Activated naive CD4-positive, alpha-beta T cell treated with anti-CD3 and anti-CD28 coated beads, Interleukin-2, amount 50 U/mL, for 72 hours (primary cell): ENCODE results near the gene EDDM13. TPM values are rescaled to one million over a fixed set of nuclear protein-coding genes. Genes with fewer than 3 reads are reported as not detected.
A peak's percentile ranks its signal among the peaks of the same experiment; 100 is the strongest.
"Not testable (repeated sequence)": the region's sequence is repeated elsewhere in the genome, so short reads cannot be mapped to it uniquely, and the experiment has no call there.

Source experiments
- ATAC-seq, 2 donors: fragments of 150-1000 bp; cut with Tn5 transposase; 2 replicates each; pipeline ENCODE4 v1.10.0; 2021; ENCODE audit warnings: mild to moderate bottlenecking in 2 of 2, moderate library complexity in 2 of 2
- DNase-seq, 2 donors: peaks; one replicate each; pipeline ENCODE4 v3.0.0; 2021 to 2022; ENCODE audit warnings: low spot score in 2 of 2
- H3K27ac Mint-ChIP-seq, 2 donors: one replicate each; pipeline ENCODE4 v1.8.0; 2022; ENCODE audit warnings: mild to moderate bottlenecking in 2 of 2, mixed read lengths in 2 of 2
- H3K36me3 Mint-ChIP-seq, 2 donors: one replicate each; pipeline ENCODE4 v1.8.0; 2022; ENCODE audit warnings: mixed read lengths in 2 of 2
- H3K9me3 Mint-ChIP-seq, 2 donors: one replicate each; pipeline ENCODE4 v1.8.0; 2022; ENCODE audit warnings: mixed read lengths in 2 of 2
- total RNA-seq, 2 donors: library from RNA; stranded (reverse); gene quantifications; one replicate each; pipeline ENCODE4 v1.2.3, GENCODE V29; 2022

The EDDM13 gene
- total RNA-seq, 2 donors from 2014 or later, result 1.2 to 2.0 TPM

DNA sequence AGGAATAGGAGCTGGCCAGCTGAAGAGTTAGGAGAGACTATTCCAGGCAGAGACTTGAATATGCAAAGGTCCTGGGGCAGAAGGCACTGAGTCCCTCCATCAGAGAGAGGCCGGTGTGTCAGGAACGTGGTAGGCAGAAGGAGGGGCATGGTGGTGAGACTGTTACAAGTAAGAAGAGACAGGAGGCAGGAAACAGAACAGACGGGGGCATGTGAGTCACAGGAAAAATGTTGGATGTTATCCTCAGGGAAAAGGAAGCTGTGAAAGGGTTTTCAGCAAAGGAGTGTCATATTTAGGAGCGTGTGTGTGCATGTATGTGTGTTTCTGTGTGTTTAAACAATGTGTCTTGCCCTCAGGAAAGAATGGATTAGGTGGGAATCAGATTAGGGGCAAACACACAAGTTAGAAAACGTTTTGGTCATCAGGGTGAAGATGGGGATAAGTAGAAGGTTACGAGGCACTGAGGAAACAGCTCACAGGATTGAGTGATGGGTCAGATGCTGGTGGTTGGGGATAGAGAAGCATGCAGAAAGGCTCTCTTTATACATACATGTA is 1.1 kb downstream of the EDDM13 start:
- ATAC-seq, result no peak
- Mint-ChIP-seq H3K27ac (no peak overlapping the region), H3K36me3 (peaks cover 0 to 4% of the 10 kb centered on the region in 2 donors), H3K9me3 (no peaks in the 10 kb centered on the region)
- DNase-seq, result no peak

- DNase-seq (no peak), ATAC-seq (no peak)
- Mint-ChIP-seq H3K9me3 (no peaks in the 10 kb centered on the region), H3K36me3 (no peaks in the 10 kb centered on the region), H3K27ac (no peak overlapping the region)
These were observed 10.3 kb downstream of the EDDM13 start for GRCh38 chr19:56282809-56283208.

GRCh38 chr19:56284746-56285145 is 12.2 kb downstream of the EDDM13 start:
- no peak for DNase-seq
- no peaks in the 10 kb centered on the region for H3K36me3 Mint-ChIP-seq
- no peak for ATAC-seq
- no peak overlapping the region for H3K27ac Mint-ChIP-seq
- no peaks in the 10 kb centered on the region for H3K9me3 Mint-ChIP-seq

DNA sequence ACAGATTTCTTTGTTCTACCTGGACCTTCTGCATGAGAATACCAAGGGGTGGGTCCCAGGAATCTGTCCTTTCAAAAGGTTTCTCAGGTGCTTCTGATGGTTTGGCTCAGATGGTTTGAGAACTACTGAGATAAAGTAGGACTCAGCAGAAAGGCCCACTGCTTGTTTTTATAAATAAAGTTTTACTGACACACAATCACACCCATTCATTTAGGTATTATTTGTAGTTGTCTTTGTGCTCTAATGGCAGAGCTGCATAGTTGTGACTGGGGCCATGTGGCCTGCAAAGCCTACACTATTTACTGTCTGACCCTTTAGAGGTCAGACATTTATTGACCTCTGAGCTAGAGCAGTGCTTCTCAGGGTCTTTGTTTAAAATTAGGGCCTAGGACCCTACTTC is 17.6 kb downstream of the EDDM13 start:
- no peak for ATAC-seq
- Mint-ChIP-seq H3K36me3 (peaks cover 12 to 18% of the 10 kb centered on the region in 2 donors), H3K9me3 (peaks cover 0 to 6% of the 10 kb centered on the region in 2 donors), H3K27ac (no peak overlapping the region)
- DNase-seq, result no peak

DNA sequence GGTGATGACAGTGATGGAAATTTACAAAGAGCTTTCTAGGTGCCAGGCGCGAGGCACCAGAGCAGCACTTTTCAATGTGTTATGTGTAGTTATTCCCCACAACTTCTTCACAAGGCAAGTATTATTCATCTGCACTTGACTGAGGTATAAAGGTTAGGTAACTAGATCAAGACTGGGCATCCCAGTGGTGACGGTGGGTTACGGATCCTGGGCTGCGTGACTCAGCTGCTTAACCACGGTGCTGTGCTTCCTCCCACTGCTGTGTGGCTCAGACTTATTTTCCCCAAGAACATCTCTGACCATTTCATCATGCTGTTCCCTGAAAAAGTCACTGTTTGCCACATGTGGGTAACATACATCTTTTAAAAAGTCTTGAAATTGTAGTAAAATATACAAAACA is 19.3 kb downstream of the EDDM13 start:
- ATAC-seq, result peak; percentile 66 to 70
- Mint-ChIP-seq H3K9me3 (peaks cover 0 to 6% of the 10 kb centered on the region in 2 donors), H3K27ac (no peak overlapping the region), H3K36me3 (peaks cover 12 to 18% of the 10 kb centered on the region in 2 donors)
- no peak for DNase-seq

- Mint-ChIP-seq H3K36me3 (peaks cover 12 to 18% of the 10 kb centered on the region in 2 donors), H3K27ac (peak overlapping the region in 1 of 2 donors; percentile 88), H3K9me3 (peaks cover 0 to 6% of the 10 kb centered on the region in 2 donors)
- no peak for DNase-seq
- ATAC-seq, result no peak
These were observed 22.0 kb downstream of the EDDM13 start for GRCh38 chr19:56294549-56294948.

DNA sequence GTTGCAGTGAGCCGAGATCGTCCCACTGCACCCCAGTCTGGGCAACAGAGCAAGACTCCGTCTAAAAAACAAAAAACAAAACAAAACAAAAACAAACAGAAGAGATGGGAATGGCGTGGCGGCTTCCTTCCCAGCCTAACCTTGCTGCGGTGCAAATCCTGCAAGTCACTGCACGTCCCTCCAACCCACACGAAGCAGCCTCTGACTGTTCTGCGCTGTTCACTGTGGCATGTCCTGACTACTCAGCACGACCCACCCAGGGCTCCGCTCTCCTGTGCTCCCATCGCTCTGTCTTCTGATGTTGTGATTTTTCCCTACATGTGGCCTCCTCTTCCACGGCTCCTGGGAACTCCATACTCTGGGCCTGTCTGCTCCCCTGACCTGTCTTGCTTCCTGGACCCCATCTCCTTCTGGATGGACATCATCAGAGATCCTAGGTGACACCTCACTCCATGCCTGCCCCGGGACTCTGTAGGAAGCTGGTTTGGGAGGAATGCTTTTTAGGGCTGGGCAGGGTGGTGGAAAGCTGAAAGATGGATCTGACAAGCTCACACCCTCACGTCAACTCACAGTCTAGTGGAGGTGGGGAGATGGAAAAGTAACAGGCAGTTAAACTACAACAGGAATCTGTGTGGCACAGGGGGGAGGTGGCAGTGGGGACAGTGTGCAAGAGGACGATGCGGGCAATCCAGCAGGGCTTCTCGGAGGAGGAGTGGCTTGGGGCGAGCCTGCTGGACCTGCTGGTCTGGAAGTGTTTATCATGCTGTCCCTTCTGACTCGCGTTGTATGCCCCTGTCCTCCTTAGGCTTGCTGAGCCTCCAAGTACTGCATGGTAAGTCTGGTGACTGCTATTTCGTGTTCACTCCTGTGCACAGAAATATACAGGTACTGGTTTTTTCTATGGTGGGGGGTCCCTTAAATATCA is 23.2 kb downstream of the EDDM13 start:
- H3K36me3 Mint-ChIP-seq, result peaks cover 18% of the 10 kb centered on the region in 2 donors
- peak overlapping the region; percentile 22 to 24 for H3K27ac Mint-ChIP-seq
- no peak for DNase-seq
- H3K9me3 Mint-ChIP-seq, result peaks cover 0 to 6% of the 10 kb centered on the region in 2 donors
- ATAC-seq, result no peak

DNA sequence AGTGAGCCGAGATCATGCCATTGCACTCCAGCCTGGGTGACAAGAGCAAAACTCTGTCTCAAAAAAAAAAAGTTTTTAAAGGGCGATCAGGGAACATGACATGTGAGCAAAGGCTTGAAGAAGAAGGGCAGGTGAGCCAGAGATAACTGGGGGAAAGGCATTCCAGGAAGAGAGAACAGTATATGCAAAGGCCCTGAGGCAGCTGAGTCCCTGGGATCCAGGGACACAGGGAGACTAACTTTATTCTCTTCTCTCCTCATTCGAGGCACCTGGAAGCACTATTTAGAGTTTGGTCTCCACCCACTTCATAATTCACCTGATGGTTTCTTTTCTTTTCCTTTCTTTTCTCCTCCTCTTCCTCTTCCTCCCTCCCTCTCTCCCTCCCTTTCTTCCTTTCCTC is 24.5 kb downstream of the EDDM13 start:
- no peak for DNase-seq
- peaks cover 18 to 26% of the 10 kb centered on the region in 2 donors for H3K36me3 Mint-ChIP-seq
- no peak for ATAC-seq
- peaks cover 0 to 6% of the 10 kb centered on the region in 2 donors for H3K9me3 Mint-ChIP-seq
- peak overlapping the region in 1 of 2 donors; percentile 24 for H3K27ac Mint-ChIP-seq

DNA sequence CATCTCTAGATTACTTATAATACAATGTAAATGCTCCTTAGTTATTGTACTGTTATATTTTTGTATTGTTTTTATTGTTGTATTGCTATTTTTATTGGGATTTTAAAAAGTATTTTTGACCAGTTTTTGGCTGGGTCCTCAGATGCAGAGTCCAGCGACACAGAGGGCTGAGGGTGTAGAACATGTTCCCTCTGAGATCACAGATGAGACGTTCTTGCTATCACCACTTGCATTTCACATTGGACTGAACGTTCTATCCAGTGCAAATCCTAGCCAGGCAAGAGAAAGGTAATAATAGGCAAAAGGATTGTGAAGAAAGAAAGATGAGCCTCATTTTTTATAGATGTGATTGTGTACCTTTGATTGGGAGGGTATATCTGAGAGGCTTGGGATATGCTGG is 27.1 kb downstream of the EDDM13 start:
- no peak for ATAC-seq
- Mint-ChIP-seq H3K36me3 (peaks cover 7 to 20% of the 10 kb centered on the region in 2 donors), H3K27ac (no peak overlapping the region), H3K9me3 (peaks cover 0 to 4% of the 10 kb centered on the region in 2 donors)
- DNase-seq, result no peak

DNA sequence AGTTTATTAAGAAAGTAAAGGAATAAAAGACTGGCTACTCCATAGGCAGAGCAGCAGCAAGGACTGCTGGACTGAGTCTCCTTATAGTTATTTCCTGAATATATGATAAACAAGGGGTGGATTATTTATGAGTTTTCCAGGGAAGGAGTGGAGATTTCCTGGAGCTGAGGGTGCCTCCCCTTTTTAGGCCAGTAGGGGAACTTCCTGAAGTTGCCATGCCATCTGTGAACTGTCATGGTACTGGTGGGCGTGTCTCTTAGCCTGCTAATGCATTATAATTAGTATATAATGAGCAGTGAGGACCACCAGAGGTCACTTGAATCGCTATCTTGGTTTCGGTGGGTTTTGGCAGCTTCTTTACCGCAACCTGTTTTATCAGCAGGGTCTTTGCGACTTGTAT is 28.6 kb downstream of the EDDM13 start:
- no peak for DNase-seq
- H3K9me3 Mint-ChIP-seq, result peaks cover 0 to 4% of the 10 kb centered on the region in 2 donors
- peak overlapping the region; percentile 65 to 79 for H3K27ac Mint-ChIP-seq
- H3K36me3 Mint-ChIP-seq, result peaks cover 7 to 20% of the 10 kb centered on the region in 2 donors
- no peak for ATAC-seq

GRCh38 chr19:56301886-56302620 is 29.5 kb downstream of the EDDM13 start:
- ATAC-seq, result peak in 1 of 2 donors; percentile 57
- peak overlapping the region; percentile 66 to 79 for H3K27ac Mint-ChIP-seq
- peaks cover 0 to 4% of the 10 kb centered on the region in 2 donors for H3K9me3 Mint-ChIP-seq
- DNase-seq, result no peak
- H3K36me3 Mint-ChIP-seq, result peaks cover 7 to 20% of the 10 kb centered on the region in 2 donors

- peaks cover 0 to 4% of the 10 kb centered on the region in 2 donors for H3K9me3 Mint-ChIP-seq
- H3K27ac Mint-ChIP-seq, result peak overlapping the region in 1 of 2 donors; percentile 4
- ATAC-seq (no peak), DNase-seq (no peak)
- peaks cover 11 to 28% of the 10 kb centered on the region in 2 donors for H3K36me3 Mint-ChIP-seq
These were observed 31.7 kb downstream of the EDDM13 start for GRCh38 chr19:56304243-56304642.

DNA sequence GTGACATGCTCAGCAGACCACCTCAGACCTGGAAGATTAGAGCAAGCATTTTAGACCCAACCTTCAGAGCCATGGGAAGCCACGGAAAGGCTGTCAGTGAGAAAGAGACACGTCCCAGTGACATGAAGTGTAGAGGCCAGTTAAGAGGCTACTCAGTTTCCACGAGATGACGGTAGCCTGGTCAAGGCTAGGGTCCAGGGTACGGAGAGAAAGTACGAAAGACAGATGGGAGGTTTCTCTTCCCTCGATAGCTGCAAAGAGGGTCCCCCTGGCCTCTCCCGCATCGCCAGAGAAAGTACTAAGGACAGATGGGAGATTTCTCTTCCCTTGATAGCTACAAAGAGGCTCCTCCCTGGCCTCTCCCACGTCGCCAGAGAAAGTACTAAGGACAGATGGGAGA is 33.5 kb downstream of the EDDM13 start:
- DNase-seq (no peak), ATAC-seq (no peak)
- Mint-ChIP-seq H3K27ac (no peak overlapping the region), H3K9me3 (peaks cover 0 to 4% of the 10 kb centered on the region in 2 donors), H3K36me3 (peaks cover 16 to 23% of the 10 kb centered on the region in 2 donors)

- Mint-ChIP-seq H3K27ac (peak overlapping the region; percentile 39 to 57), H3K36me3 (peaks cover 16 to 27% of the 10 kb centered on the region in 2 donors)
- H3K9me3 Mint-ChIP-seq, ATAC-seq, DNase-seq: not testable (repeated sequence)
These were observed 34.5 kb downstream of the EDDM13 start for GRCh38 chr19:56307062-56307461.

DNA sequence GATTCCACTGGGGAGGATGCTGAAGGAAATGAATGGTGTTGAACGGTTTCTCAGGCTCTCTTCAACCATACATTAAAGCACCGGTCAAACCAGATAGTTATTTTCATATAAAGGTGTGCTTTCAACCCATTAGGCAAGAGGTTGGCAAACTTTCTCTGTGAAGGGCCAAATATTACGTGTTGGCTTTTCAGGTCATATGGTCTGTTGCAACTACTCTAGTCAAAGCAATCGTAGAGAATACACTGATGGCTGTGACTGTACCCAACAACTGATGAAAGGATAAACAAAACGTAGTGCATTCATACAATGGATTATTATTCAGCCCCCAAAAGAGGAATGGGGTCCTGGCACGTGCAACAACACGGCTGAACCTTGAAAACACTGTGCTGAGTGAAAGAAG is 36.2 kb downstream of the EDDM13 start:
- DNase-seq (no peak), ATAC-seq (no peak)
- Mint-ChIP-seq H3K36me3 (peaks cover 26 to 35% of the 10 kb centered on the region in 2 donors), H3K27ac (peak overlapping the region in 1 of 2 donors; percentile 65), H3K9me3 (peaks cover 0 to 2% of the 10 kb centered on the region in 2 donors)

GRCh38 chr19:56309511-56310185 is 37.1 kb downstream of the EDDM13 start:
- ATAC-seq (peak; percentile 21 to 50), DNase-seq (peak; percentile 62 to 79)
- peaks cover 0 to 2% of the 10 kb centered on the region in 2 donors for H3K9me3 Mint-ChIP-seq
- peaks cover 22 to 40% of the 10 kb centered on the region in 2 donors for H3K36me3 Mint-ChIP-seq
- H3K27ac Mint-ChIP-seq, result peak overlapping the region in 1 of 2 donors; percentile 65
